Astrocyte (in vitro differentiated cells and primary cell): ENCODE results near the gene ERG. TPM values are rescaled to one million over a fixed set of nuclear protein-coding genes. Genes with fewer than 3 reads are reported as not detected.

ENCODE experiments used
- DNase-seq: peaks from one replicate; pipeline ENCODE4 v3.0.0-alpha.2; 2010; ENCODE audit warnings: low read depth
- FAIRE-seq: peaks from 2 replicates; lab custom pipeline; 2011; peaks lifted over from hg19 to GRCh38; lab: Jason Lieb, UNC
- H2AFZ ChIP-seq: 2 replicates; pipeline ENCODE4 v1.6.0; 2012; ENCODE audit warnings: low read depth, low read length, inconsistent platforms
- H3K27ac ChIP-seq: 2 replicates; pipeline ENCODE4 v1.5.1; 2011; ENCODE audit warnings: low read depth, low read length, inconsistent platforms
- H3K27me3 ChIP-seq: 2 replicates; pipeline ENCODE4 v1.6.0; 2011; ENCODE audit warnings: low read length, inconsistent platforms; ENCODE audit not compliant: insufficient read depth
- H3K36me3 ChIP-seq: 2 replicates; pipeline ENCODE4 v1.5.1; 2011; ENCODE audit warnings: low read length, inconsistent platforms; ENCODE audit not compliant: insufficient read depth
- H3K4me1 ChIP-seq: 2 replicates; pipeline ENCODE4 v1.5.1; 2011; ENCODE audit warnings: low read length, inconsistent platforms; ENCODE audit not compliant: insufficient read depth
- H3K4me2 ChIP-seq: 2 replicates; pipeline ENCODE4 v1.6.0; 2012; ENCODE audit warnings: low read length, inconsistent platforms
- H3K4me3 ChIP-seq: 2 replicates; pipeline ENCODE4 v1.5.1; 2011; ENCODE audit warnings: low read depth, mild to moderate bottlenecking, low read length, inconsistent platforms; ENCODE audit not compliant: insufficient read depth
- H3K79me2 ChIP-seq: 2 replicates; pipeline ENCODE4 v1.6.0; 2012; ENCODE audit warnings: mild to moderate bottlenecking, low read length, inconsistent platforms; ENCODE audit not compliant: insufficient read depth
- H3K9ac ChIP-seq: 2 replicates; pipeline ENCODE4 v1.6.0; 2012; ENCODE audit warnings: mild to moderate bottlenecking, low read length, inconsistent platforms
- H3K9me3 ChIP-seq: 2 replicates; pipeline ENCODE4 v1.5.1; 2012; ENCODE audit warnings: low read depth, mild to moderate bottlenecking, low read length, inconsistent platforms; ENCODE audit not compliant: insufficient read depth
- H4K20me1 ChIP-seq: 2 replicates; pipeline ENCODE4 v1.6.0; 2012; ENCODE audit warnings: low read length, inconsistent platforms; ENCODE audit not compliant: insufficient read depth
- H3K27ac Mint-ChIP-seq: one replicate; pipeline ENCODE4 v1.8.0; 2021; ENCODE audit warnings: mild to moderate bottlenecking, mixed read lengths; ENCODE audit not compliant: unreplicated experiment
- H3K27me3 Mint-ChIP-seq: one replicate; pipeline ENCODE4 v1.8.0; 2021; ENCODE audit warnings: low read depth, mixed read lengths; ENCODE audit not compliant: unreplicated experiment
- H3K36me3 Mint-ChIP-seq: one replicate; pipeline ENCODE4 v1.8.0; 2021; ENCODE audit warnings: low read depth, mixed read lengths; ENCODE audit not compliant: unreplicated experiment
- H3K4me1 Mint-ChIP-seq: one replicate; pipeline ENCODE4 v1.8.0; 2021; ENCODE audit warnings: low read depth, mixed read lengths; ENCODE audit not compliant: unreplicated experiment
- H3K4me3 Mint-ChIP-seq: one replicate; pipeline ENCODE4 v1.8.0; 2021; ENCODE audit warnings: mild to moderate bottlenecking, moderate library complexity, mixed read lengths; ENCODE audit not compliant: unreplicated experiment
- H3K9me3 Mint-ChIP-seq: one replicate; pipeline ENCODE4 v1.8.0; 2021; ENCODE audit warnings: mild to moderate bottlenecking, mixed read lengths; ENCODE audit not compliant: unreplicated experiment
- EZH2 ChIP-seq: IDR thresholded peaks from 2 replicates; pipeline ENCODE4 v1.6.1; 2012; ENCODE audit warnings: mild to moderate bottlenecking, low read length, inconsistent platforms; ENCODE audit not compliant: insufficient read depth
- total RNA-seq: library from RNA; stranded (reverse); gene quantifications from 2 replicates; pipeline ENCODE4 v1.2.1, GENCODE V29; 2021
- TF ChIP-seq, protein P1 (sequence below): IDR thresholded peaks from 2 replicates; pipeline ENCODE4 v1.5.1; 2011; ENCODE audit warnings: low read depth, mild to moderate bottlenecking, inconsistent platforms, low read length, moderate library complexity; ENCODE audit not compliant: insufficient read depth

ERG gene
- total RNA-seq, 1 donor from 2014 or later: 0.84 TPM

GRCh38 chr21:38491536-38491935 lies 6.7 kb downstream of the ERG start:
- Histone ChIP-seq H3K27ac (no peak overlapping the region), H3K4me2 (no peak overlapping the region), H2AFZ (no peak overlapping the region), H3K27me3 (no peaks in the 10 kb centered on the region), H3K79me2 (no peaks in the 10 kb centered on the region), H4K20me1 (no peaks in the 10 kb centered on the region), H3K4me1 (peaks cover 14% of the 10 kb centered on the region), H3K4me3 (no peak overlapping the region), H3K9ac (no peak overlapping the region), H3K9me3 (no peaks in the 10 kb centered on the region), H3K36me3 (no peaks in the 10 kb centered on the region)
- DNase-seq: no peak
- no peak for FAIRE-seq
- Mint-ChIP-seq H3K27me3 (peaks cover 1% of the 10 kb centered on the region), H3K4me1 (peaks cover 10% of the 10 kb centered on the region), H3K4me3 (no peak overlapping the region), H3K9me3 (no peaks in the 10 kb centered on the region), H3K27ac (no peak overlapping the region), H3K36me3 (no peaks in the 10 kb centered on the region)
- TF ChIP-seq EZH2: no peak
- TF ChIP-seq, protein P1, sequence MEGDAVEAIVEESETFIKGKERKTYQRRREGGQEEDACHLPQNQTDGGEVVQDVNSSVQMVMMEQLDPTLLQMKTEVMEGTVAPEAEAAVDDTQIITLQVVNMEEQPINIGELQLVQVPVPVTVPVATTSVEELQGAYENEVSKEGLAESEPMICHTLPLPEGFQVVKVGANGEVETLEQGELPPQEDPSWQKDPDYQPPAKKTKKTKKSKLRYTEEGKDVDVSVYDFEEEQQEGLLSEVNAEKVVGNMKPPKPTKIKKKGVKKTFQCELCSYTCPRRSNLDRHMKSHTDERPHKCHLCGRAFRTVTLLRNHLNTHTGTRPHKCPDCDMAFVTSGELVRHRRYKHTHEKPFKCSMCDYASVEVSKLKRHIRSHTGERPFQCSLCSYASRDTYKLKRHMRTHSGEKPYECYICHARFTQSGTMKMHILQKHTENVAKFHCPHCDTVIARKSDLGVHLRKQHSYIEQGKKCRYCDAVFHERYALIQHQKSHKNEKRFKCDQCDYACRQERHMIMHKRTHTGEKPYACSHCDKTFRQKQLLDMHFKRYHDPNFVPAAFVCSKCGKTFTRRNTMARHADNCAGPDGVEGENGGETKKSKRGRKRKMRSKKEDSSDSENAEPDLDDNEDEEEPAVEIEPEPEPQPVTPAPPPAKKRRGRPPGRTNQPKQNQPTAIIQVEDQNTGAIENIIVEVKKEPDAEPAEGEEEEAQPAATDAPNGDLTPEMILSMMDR: no peak

- Histone ChIP-seq H2AFZ (no peak overlapping the region), H3K27ac (no peak overlapping the region), H3K79me2 (no peaks in the 10 kb centered on the region), H3K36me3 (no peaks in the 10 kb centered on the region), H4K20me1 (no peaks in the 10 kb centered on the region), H3K9ac (no peak overlapping the region), H3K27me3 (no peaks in the 10 kb centered on the region), H3K9me3 (no peaks in the 10 kb centered on the region), H3K4me3 (no peak overlapping the region), H3K4me2 (no peak overlapping the region), H3K4me1 (peaks cover 20% of the 10 kb centered on the region)
- no peak for TF ChIP-seq EZH2
- TF ChIP-seq, protein P1: no peak
- H3K36me3 Mint-ChIP-seq: no peaks in the 10 kb centered on the region
- peaks cover 1% of the 10 kb centered on the region for H3K27me3 Mint-ChIP-seq
- H3K4me3 Mint-ChIP-seq: no peak overlapping the region
- H3K4me1 Mint-ChIP-seq: peaks cover 15% of the 10 kb centered on the region
- no peaks in the 10 kb centered on the region for H3K9me3 Mint-ChIP-seq
- FAIRE-seq: no peak
- no peak overlapping the region for H3K27ac Mint-ChIP-seq
- DNase-seq: no peak
Observed at GRCh38 chr21:38490411-38491020, 7.8 kb downstream of the ERG start.

- Histone ChIP-seq H3K9me3 (no peaks in the 10 kb centered on the region), H3K4me1 (peaks cover 15% of the 10 kb centered on the region), H3K4me3 (no peak overlapping the region), H2AFZ (no peak overlapping the region), H3K27ac (no peak overlapping the region), H3K4me2 (no peak overlapping the region), H4K20me1 (no peaks in the 10 kb centered on the region), H3K36me3 (no peaks in the 10 kb centered on the region), H3K9ac (no peak overlapping the region), H3K79me2 (no peaks in the 10 kb centered on the region), H3K27me3 (no peaks in the 10 kb centered on the region)
- H3K27me3 Mint-ChIP-seq: peaks cover 1% of the 10 kb centered on the region
- TF ChIP-seq, protein P1: no peak
- no peak for TF ChIP-seq EZH2
- DNase-seq (no peak), FAIRE-seq (no peak)
- no peaks in the 10 kb centered on the region for H3K9me3 Mint-ChIP-seq
- H3K4me1 Mint-ChIP-seq: peaks cover 14% of the 10 kb centered on the region
- H3K27ac Mint-ChIP-seq: no peak overlapping the region
- H3K36me3 Mint-ChIP-seq: no peaks in the 10 kb centered on the region
- no peak overlapping the region for H3K4me3 Mint-ChIP-seq
Observed at GRCh38 chr21:38489729-38490128, 8.5 kb downstream of the ERG start.
